Measurements from ENCODE around the gene MEGF6. TPM values are rescaled to one million over a fixed set of nuclear protein-coding genes. Genes with fewer than 3 reads are reported as not detected.

Gene MEGF6
- total RNA-seq, 1 donor = 85.4 TPM

DNA sequence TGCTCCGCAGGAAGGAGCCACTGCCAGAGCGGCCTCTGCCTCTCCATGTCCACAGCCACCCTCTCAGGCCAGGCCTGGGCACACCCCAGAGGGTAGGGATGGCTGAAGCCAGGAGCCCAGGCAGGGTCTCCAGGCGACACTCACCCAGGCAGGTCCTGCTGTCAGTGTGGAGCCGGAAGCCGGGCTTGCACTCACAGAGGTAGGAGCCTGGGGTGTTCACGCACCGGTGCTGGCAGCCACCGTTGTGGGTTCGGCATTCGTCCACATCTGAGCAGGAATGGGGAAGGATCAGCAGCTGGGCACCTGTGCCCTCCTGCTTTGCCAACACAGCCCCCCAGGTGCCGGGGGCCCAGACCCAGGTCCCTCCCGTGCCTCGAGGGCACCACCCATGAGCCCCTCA, 87.3 kb downstream of the MEGF6 start:
- Histone ChIP-seq H3K4me1 (ENCODE audit: insufficient read depth, low read length) (peaks cover under 1% of the 10 kb centered on the region), H3K4me3 (ENCODE audit: insufficient read depth, low read length) (no peak overlapping the region), H3K36me3 (ENCODE audit: insufficient read depth, low read length) (peaks cover 6% of the 10 kb centered on the region), H2AFZ (ENCODE audit: low read length) (no peak overlapping the region), H3K79me2 (ENCODE audit: insufficient read depth, low read length) (peaks cover 14% of the 10 kb centered on the region), H3K27ac (ENCODE audit: low read depth, low read length) (no peak overlapping the region), H3K9me3 (ENCODE audit: low read depth, low read length) (no peaks in the 10 kb centered on the region), H3K27me3 (ENCODE audit: insufficient read depth, low read length) (no peaks in the 10 kb centered on the region), H3K4me2 (ENCODE audit: insufficient read depth, low read length) (no peak overlapping the region), H4K20me1 (ENCODE audit: insufficient read depth, low read length) (peaks cover 17% of the 10 kb centered on the region)
- TF ChIP-seq, protein P1, sequence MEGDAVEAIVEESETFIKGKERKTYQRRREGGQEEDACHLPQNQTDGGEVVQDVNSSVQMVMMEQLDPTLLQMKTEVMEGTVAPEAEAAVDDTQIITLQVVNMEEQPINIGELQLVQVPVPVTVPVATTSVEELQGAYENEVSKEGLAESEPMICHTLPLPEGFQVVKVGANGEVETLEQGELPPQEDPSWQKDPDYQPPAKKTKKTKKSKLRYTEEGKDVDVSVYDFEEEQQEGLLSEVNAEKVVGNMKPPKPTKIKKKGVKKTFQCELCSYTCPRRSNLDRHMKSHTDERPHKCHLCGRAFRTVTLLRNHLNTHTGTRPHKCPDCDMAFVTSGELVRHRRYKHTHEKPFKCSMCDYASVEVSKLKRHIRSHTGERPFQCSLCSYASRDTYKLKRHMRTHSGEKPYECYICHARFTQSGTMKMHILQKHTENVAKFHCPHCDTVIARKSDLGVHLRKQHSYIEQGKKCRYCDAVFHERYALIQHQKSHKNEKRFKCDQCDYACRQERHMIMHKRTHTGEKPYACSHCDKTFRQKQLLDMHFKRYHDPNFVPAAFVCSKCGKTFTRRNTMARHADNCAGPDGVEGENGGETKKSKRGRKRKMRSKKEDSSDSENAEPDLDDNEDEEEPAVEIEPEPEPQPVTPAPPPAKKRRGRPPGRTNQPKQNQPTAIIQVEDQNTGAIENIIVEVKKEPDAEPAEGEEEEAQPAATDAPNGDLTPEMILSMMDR (IDR thresholded peaks at IDR 0.05; ENCODE audit: extremely low read depth, low read depth, low read length) = no peak
- DNase-seq (ENCODE audit: insufficient read length, low spot score, missing footprints) = no peak

DNA sequence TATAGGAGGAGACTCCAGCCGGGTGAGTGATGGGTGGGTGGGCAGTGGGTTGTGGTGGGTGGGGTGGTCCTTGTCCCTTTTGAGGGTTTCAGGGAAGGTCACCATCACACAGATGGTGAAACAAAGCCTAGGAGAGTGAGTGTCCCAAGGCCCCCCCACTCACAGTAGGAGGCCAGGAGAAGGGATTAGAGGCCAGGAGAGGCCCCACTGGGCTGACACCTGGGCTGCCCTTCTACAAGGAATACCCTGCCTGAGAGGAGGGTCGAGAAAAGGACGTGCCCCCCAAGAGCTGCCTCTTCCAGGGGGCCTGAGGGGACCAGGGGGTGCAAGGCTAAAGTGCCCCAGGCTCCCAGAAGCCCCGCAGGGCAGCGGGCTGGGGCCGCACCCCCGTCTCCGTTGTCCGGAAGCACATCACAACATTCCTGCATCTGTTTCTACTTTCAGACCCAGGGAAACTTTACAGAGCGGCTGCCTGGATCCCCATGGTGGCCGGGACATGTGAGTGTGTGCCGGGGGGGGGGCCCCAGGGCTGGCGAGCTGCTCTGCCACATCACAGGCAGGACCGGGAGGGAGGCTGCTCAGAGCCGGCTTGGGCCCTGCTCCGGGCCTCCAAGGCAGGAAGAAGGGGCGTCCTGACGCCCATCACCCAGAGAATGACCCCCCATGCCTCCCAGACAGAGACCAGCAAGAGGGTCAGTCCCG, 88.6 kb downstream of the MEGF6 start:
- peak; percentile 99 for DNase-seq (ENCODE audit: insufficient read length, low spot score, missing footprints)
- Histone ChIP-seq H4K20me1 (ENCODE audit: insufficient read depth, low read length) (peaks cover 17% of the 10 kb centered on the region), H3K4me1 (ENCODE audit: insufficient read depth, low read length) (no peaks in the 10 kb centered on the region), H3K4me2 (ENCODE audit: insufficient read depth, low read length) (no peak overlapping the region), H3K27me3 (ENCODE audit: insufficient read depth, low read length) (no peaks in the 10 kb centered on the region), H2AFZ (ENCODE audit: low read length) (peak overlapping the region; percentile 35), H3K27ac (ENCODE audit: low read depth, low read length) (no peak overlapping the region), H3K4me3 (ENCODE audit: insufficient read depth, low read length) (no peak overlapping the region), H3K9me3 (ENCODE audit: low read depth, low read length) (no peaks in the 10 kb centered on the region), H3K79me2 (ENCODE audit: insufficient read depth, low read length) (peaks cover 6% of the 10 kb centered on the region), H3K36me3 (ENCODE audit: insufficient read depth, low read length) (peaks cover 6% of the 10 kb centered on the region)
- TF ChIP-seq, protein P1 (IDR thresholded peaks at IDR 0.05; ENCODE audit: extremely low read depth, low read depth, low read length) = no peak

DNA sequence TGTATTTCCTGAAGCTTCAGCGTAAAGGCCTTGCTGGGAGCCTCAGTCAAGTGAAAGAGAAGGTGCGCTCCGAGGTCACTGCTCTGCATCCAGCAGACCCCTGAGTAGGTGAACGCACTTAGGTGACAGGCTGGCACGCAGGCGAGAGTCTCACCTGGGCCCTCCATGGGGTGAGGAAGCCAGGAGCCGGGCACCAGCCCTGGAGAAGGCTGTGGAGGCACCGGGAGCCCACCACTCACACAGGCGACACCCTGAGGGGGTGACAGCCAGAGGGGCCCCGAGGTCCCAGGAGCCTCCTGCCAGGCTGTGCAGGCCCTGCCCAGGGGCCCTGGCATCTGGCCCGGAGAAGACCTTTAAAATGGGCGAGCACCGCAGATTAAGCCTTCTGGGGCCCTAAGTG, 89.2 kb downstream of the MEGF6 start:
- H3K4me3 ChIP-seq (ENCODE audit: insufficient read depth, low read length) = no peak overlapping the region
- no peak overlapping the region for H3K27ac ChIP-seq (ENCODE audit: low read depth, low read length)
- no peaks in the 10 kb centered on the region for H3K4me1 ChIP-seq (ENCODE audit: insufficient read depth, low read length)
- TF ChIP-seq, protein P1 (IDR thresholded peaks at IDR 0.05; ENCODE audit: extremely low read depth, low read depth, low read length) = no peak
- no peak for DNase-seq (ENCODE audit: insufficient read length, low spot score, missing footprints)
- H3K27me3 ChIP-seq (ENCODE audit: insufficient read depth, low read length) = no peaks in the 10 kb centered on the region
- peaks cover 3% of the 10 kb centered on the region for H3K79me2 ChIP-seq (ENCODE audit: insufficient read depth, low read length)
- no peak overlapping the region for H3K4me2 ChIP-seq (ENCODE audit: insufficient read depth, low read length)
- peaks cover 17% of the 10 kb centered on the region for H4K20me1 ChIP-seq (ENCODE audit: insufficient read depth, low read length)
- no peak overlapping the region for H2AFZ ChIP-seq (ENCODE audit: low read length)
- H3K36me3 ChIP-seq (ENCODE audit: insufficient read depth, low read length) = peaks cover 6% of the 10 kb centered on the region
- H3K9me3 ChIP-seq (ENCODE audit: low read depth, low read length) = no peaks in the 10 kb centered on the region

DNA sequence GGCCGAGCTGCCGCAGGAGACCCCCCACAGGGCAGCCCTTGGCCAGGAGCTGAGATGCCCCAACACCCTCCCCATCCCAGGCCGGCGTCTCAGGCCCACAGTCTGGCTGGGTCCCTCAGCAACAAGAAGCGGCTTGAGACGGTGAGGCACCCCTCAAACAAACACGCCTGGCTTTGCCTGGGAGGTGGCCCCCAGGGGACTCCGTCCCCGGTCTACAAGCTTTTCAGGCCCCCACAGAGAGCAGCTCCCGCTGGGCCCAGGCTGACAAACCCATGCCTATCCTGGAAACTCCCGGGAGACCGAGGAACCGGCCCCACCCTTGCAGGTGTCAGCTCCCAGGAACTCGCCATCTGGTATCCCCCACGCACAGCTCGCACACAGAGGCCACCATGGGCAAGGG, 89.9 kb downstream of the MEGF6 start:
- H3K27ac ChIP-seq (ENCODE audit: low read depth, low read length) = no peak overlapping the region
- H3K4me2 ChIP-seq (ENCODE audit: insufficient read depth, low read length) = no peak overlapping the region
- TF ChIP-seq, protein P1 (IDR thresholded peaks at IDR 0.05; ENCODE audit: extremely low read depth, low read depth, low read length) = no peak
- H4K20me1 ChIP-seq (ENCODE audit: insufficient read depth, low read length) = peaks cover 14% of the 10 kb centered on the region
- H3K4me1 ChIP-seq (ENCODE audit: insufficient read depth, low read length) = peaks cover 5% of the 10 kb centered on the region
- H3K36me3 ChIP-seq (ENCODE audit: insufficient read depth, low read length) = peaks cover 6% of the 10 kb centered on the region
- H3K4me3 ChIP-seq (ENCODE audit: insufficient read depth, low read length) = no peak overlapping the region
- H3K79me2 ChIP-seq (ENCODE audit: insufficient read depth, low read length) = no peaks in the 10 kb centered on the region
- DNase-seq (ENCODE audit: insufficient read length, low spot score, missing footprints) = no peak
- no peaks in the 10 kb centered on the region for H3K9me3 ChIP-seq (ENCODE audit: low read depth, low read length)
- no peaks in the 10 kb centered on the region for H3K27me3 ChIP-seq (ENCODE audit: insufficient read depth, low read length)
- H2AFZ ChIP-seq (ENCODE audit: low read length) = no peak overlapping the region
